HL-60 (cell line): ENCODE data around the gene IQSEC3.

Source experiments
- DNase-seq, 2 experiments: peaks; one replicate each; pipeline ENCODE4 v3.0.0-alpha.2; 2010 to 2020; ENCODE audit warnings: low read depth in 1 of 2, low spot score in 1 of 2
- H3K27ac ChIP-seq: fragments of 250-450 bp; sonication (Bioruptor Pico); replicated peaks from 2 replicates; pipeline ENCODE4 v1.5.1; 2020; ENCODE audit warnings: mild to moderate bottlenecking, moderate library complexity
- H3K27me3 ChIP-seq: fragments of 250-450 bp; sonication (Bioruptor Pico); 2 replicates; pipeline ENCODE4 v1.5.1; 2021; ENCODE audit warnings: mild to moderate bottlenecking, moderate library complexity; ENCODE audit not compliant: insufficient read depth, poor library complexity, severe bottlenecking
- H3K4me3 ChIP-seq: replicated peaks from 2 replicates; pipeline ENCODE4 v1.5.1; 2011; ENCODE audit warnings: mild to moderate bottlenecking, control low read depth, low read length; ENCODE audit not compliant: insufficient read depth
- CTCF ChIP-seq: IDR thresholded peaks from one replicate; pipeline ENCODE4 v1.5.1; 2011; ENCODE audit warnings: low read length, control low read depth, inconsistent platforms; ENCODE audit not compliant: insufficient read depth
- GABPA ChIP-seq: IDR thresholded peaks from 2 replicates; pipeline ENCODE4 v1.6.1; 2012; ENCODE audit warnings: low read depth
- POLR2AphosphoS5 ChIP-seq: IDR thresholded peaks from 2 replicates; pipeline ENCODE4 v1.6.1; 2012; ENCODE audit warnings: low read depth
- REST ChIP-seq: IDR thresholded peaks from 2 replicates; pipeline ENCODE4 v1.6.1; 2012; ENCODE audit warnings: low read depth; ENCODE audit not compliant: insufficient replicate concordance
- SPI1 ChIP-seq: IDR thresholded peaks from 2 replicates; pipeline ENCODE4 v1.6.1; 2012; ENCODE audit warnings: low read depth, mild to moderate bottlenecking, borderline replicate concordance

IQSEC3 gene

GRCh38 chr12:220946-221550, 154.5 kb downstream of the IQSEC3 start:
- H3K4me3 ChIP-seq: no peak overlapping the region
- DNase-seq: no peak
- no peaks in the 10 kb centered on the region for H3K27me3 ChIP-seq
- H3K27ac ChIP-seq: no peak overlapping the region
- no peak for TF ChIP-seq REST
- TF ChIP-seq POLR2AphosphoS5: no peak
- no peak for TF ChIP-seq SPI1
- TF ChIP-seq CTCF: no peak
- TF ChIP-seq GABPA: no peak

GRCh38 chr12:221736-222135, 155.2 kb downstream of the IQSEC3 start:
- DNase-seq: no peak
- TF ChIP-seq GABPA (no peak), CTCF (no peak), SPI1 (no peak), POLR2AphosphoS5 (no peak), REST (no peak)
- no peak overlapping the region for H3K4me3 ChIP-seq
- H3K27ac ChIP-seq: no peak overlapping the region
- H3K27me3 ChIP-seq: no peaks in the 10 kb centered on the region

- Histone ChIP-seq H3K4me3 (no peak overlapping the region), H3K27me3 (no peaks in the 10 kb centered on the region)
These were observed 157.3 kb downstream of the IQSEC3 start for GRCh38 chr12:223841-224240.

More at GRCh38 chr12:223841-224240, 157.3 kb downstream of the IQSEC3 start:
- DNase-seq: no peak
- H3K27ac ChIP-seq: no peak overlapping the region
- TF ChIP-seq REST: no peak
- TF ChIP-seq SPI1: no peak
- no peak for TF ChIP-seq GABPA
- no peak for TF ChIP-seq POLR2AphosphoS5
- no peak for TF ChIP-seq CTCF
